Psoas muscle (tissue), 8 donors: ENCODE results near the gene NAA50. TPM values are rescaled to one million over a fixed set of nuclear protein-coding genes. Genes with fewer than 3 reads are reported as not detected.

Source experiments
- ATAC-seq, 4 donors: fragments of 200-7000 bp; cut with Tn5 transposase; one replicate each; pipeline ENCODE4 v1.9.1; 2020; ENCODE audit warnings: moderate library complexity in 3 of 4, mild to moderate bottlenecking in 2 of 4
- DNase-seq, 2 donors: peaks; one replicate each; pipeline ENCODE4 v3.0.0-alpha.2; 2020
- H3K27ac ChIP-seq: fragments of 200-600 bp; one replicate; pipeline ENCODE4 v1.8.0; 2022
- H3K27me3 ChIP-seq, 3 donors: fragments of 200-600 bp in 1 of 3; one replicate each; pipeline versions ENCODE4 v1.6.1 to v1.8.0; 2013 to 2022; ENCODE audit warnings: low read length in 2 of 3, mild to moderate bottlenecking in 2 of 3, moderate library complexity in 1 of 3; ENCODE audit not compliant: insufficient read depth in 3 of 3
- H3K36me3 ChIP-seq, 2 donors: fragments of 200-600 bp in 1 of 2; one replicate each; pipeline versions ENCODE4 v1.6.1 to v1.8.0; 2013 to 2022; ENCODE audit warnings: low read depth in 1 of 2, mild to moderate bottlenecking in 1 of 2, moderate library complexity in 1 of 2; ENCODE audit not compliant: insufficient read depth in 1 of 2
- H3K4me1 ChIP-seq: fragments of 200-600 bp; one replicate; pipeline ENCODE4 v1.8.0; 2022
- H3K4me3 ChIP-seq: fragments of 200-600 bp; one replicate; pipeline ENCODE4 v1.8.0; 2022; ENCODE audit warnings: mild to moderate bottlenecking
- H3K9me3 ChIP-seq: fragments of 200-600 bp; one replicate; pipeline ENCODE4 v1.8.0; 2022
- CTCF ChIP-seq: fragments of 200-600 bp; IDR thresholded peaks from one replicate; pipeline ENCODE4 v1.8.0; 2022; ENCODE audit warnings: antibody characterized with exemption
- WGBS, 3 donors: extraction: QIAGEN DNeasy Blood & Tissue Kit; methylation state at CpG; one replicate each; pipeline versions ENCODE4 v1.1.6 to v1.1.7; 2013; 5-methylcytosine and 5-hydroxymethylcytosine counted together
- intact Hi-C, 2 donors: fragments of 100-400 bp; cut with DNase I; formaldehyde crosslinking; loops; one replicate each; pipeline versions ENCODE4 v1.11.0 to v1.14.2; 2022
- polyA plus RNA-seq, 3 donors: library from polyadenylated mRNA; stranded (reverse); fragments of 200-250 nt; gene quantifications; one replicate each; pipeline ENCODE4 v1.2.3, GENCODE V29; 2013
- total RNA-seq, 4 donors: library from RNA; stranded (reverse); fragmentation: NEBNext Ultra II Directional in 2 of 4; extraction: Animal tissue kit (Norgen Biotek cat#: 25700) in 2 of 4; gene quantifications; one replicate each; pipeline versions ENCODE4 v1.2.1 to v1.2.4, GENCODE V29; 2021 to 2023
- donor health status: healthy with polysubstance abuse.
- donor health status: DM: no; HTN: no; CAD: no; lungs with moderate emphysema.
- donor health status: Bipolar disorder and iron deficiency.
- donor health status: healthy.
- donor health status: DM: yes; HTN: yes; CAD: no.
- donor health status: DM: no; HTN: no; CAD: no.
- donor health status: DM: no; HTN: no; CAD: no.
- donor health status: DM: yes; HTN: yes; CAD: no.

Gene NAA50
- total and polyA plus RNA-seq, 7 donors, result 144 to 495 (median 265) TPM

- H3K27me3 ChIP-seq, result no peaks in the 10 kb centered on the region
- 62 to 75% (median 70%) methylated on average over 6 of the region's 6 CpGs for WGBS, 3 donors
- no peaks in the 10 kb centered on the region for H3K36me3 ChIP-seq
- DNase-seq (no peak), ATAC-seq (no peak)
- intact Hi-C loops, result loop anchor here in 1 of 2 donors (5.0 kb wide), 1 partner anchor 44 kb away; no protein-coding TSS in a partner anchor
- peaks cover 29% of the 10 kb centered on the region for H3K4me1 ChIP-seq
- no peak for TF ChIP-seq CTCF
- peak overlapping the region; percentile 99 for H3K27ac ChIP-seq
- peak overlapping the region; percentile 81 for H3K4me3 ChIP-seq
- H3K9me3 ChIP-seq, result no peaks in the 10 kb centered on the region
These were observed 47.8 kb downstream of the NAA50 start for GRCh38 chr3:113698213-113698742.

GRCh38 chr3:113697500-113698090, 48.5 kb downstream of the NAA50 start:
- Histone ChIP-seq H3K36me3 (no peaks in the 10 kb centered on the region), H3K4me3 (peak overlapping the region; percentile 81), H3K4me1 (peaks cover 36% of the 10 kb centered on the region), H3K9me3 (no peaks in the 10 kb centered on the region), H3K27me3 (no peaks in the 10 kb centered on the region), H3K27ac (peak overlapping the region; percentile 99)
- 4 to 7% (median 5%) methylated on average over 10 of the region's 10 CpGs for WGBS, 3 donors
- TF ChIP-seq CTCF, result no peak
- ATAC-seq (peak in 1 of 4 donors; percentile 29), DNase-seq (no peak)
- intact Hi-C loops, result loop anchor here (2.0 to 5.0 kb wide), 3 partner anchors 37 to 47 kb away; no protein-coding TSS in a partner anchor

GRCh38 chr3:113696658-113697499, 49.2 kb downstream of the NAA50 start:
- ATAC-seq (peak; percentile 91 to 97 (median 96)), DNase-seq (peak; percentile 99)
- TF ChIP-seq CTCF, result no peak
- no peaks in the 10 kb centered on the region for H3K27me3 ChIP-seq
- peak overlapping the region; percentile 81 for H3K4me3 ChIP-seq
- peak overlapping the region; percentile 99 for H3K27ac ChIP-seq
- H3K4me1 ChIP-seq, result peaks cover 43% of the 10 kb centered on the region
- intact Hi-C loops, result loop anchor here (2.0 to 5.0 kb wide), 3 partner anchors 36 to 48 kb away; no protein-coding TSS in a partner anchor
- no peaks in the 10 kb centered on the region for H3K36me3 ChIP-seq
- no peaks in the 10 kb centered on the region for H3K9me3 ChIP-seq
- WGBS, 3 donors, result 1% methylated on average over 33 to 38 of the region's 38 CpGs

GRCh38 chr3:113695786-113696645, 50.0 kb downstream of the NAA50 start, which contains the start of gene USF3:
Gene USF3, minus strand, starts transcription at chr3:113696642. Its CDS starts 21,764 bp downstream, at chr3:113674878.
- H3K27me3 ChIP-seq, result no peaks in the 10 kb centered on the region
- no peaks in the 10 kb centered on the region for H3K9me3 ChIP-seq
- TF ChIP-seq CTCF, result peak; percentile 61
- intact Hi-C loops, result loop anchor here (2.0 to 5.0 kb wide), 3 partner anchors 35 to 49 kb away; no protein-coding TSS in a partner anchor
- peak within 1 kb of the TSS; percentile 99 for H3K27ac ChIP-seq
- H3K36me3 ChIP-seq, result no peaks in the 10 kb centered on the region
- H3K4me1 ChIP-seq, result peaks cover 51% of the 10 kb centered on the region
- peak; percentile 76 to 87 for DNase-seq
- peak within 1 kb of the TSS; percentile 81 for H3K4me3 ChIP-seq
- 0 to 1% (median 0%) methylated on average over 26 to 75 of the region's 75 CpGs for WGBS, 3 donors
- ATAC-seq, result peak; percentile 76 to 86 (median 84)
